Uterus (tissue), 4 donors: ENCODE measurements around the gene DUSP7. TPM values are rescaled to one million over a fixed set of nuclear protein-coding genes. Genes with fewer than 3 reads are reported as not detected.

Experiments used
- DNase-seq, 2 donors: peaks; one replicate each; pipeline ENCODE4 v3.0.0-alpha.2; 2019 to 2020
- H3K27ac ChIP-seq, 2 donors: fragments of 200-600 bp; sonication (generic); 1 replicate in 1 of 2; 2 replicates in 1 of 2; pipeline ENCODE4 v1.5.1; 2016 to 2018
- H3K27me3 ChIP-seq, 2 donors: fragments of 200-600 bp; sonication (generic); one replicate each; pipeline ENCODE4 v1.5.1; 2018 to 2019; ENCODE audit warnings: control low read depth in 1 of 2
- H3K36me3 ChIP-seq, 2 donors: fragments of 200-600 bp; sonication (generic); one replicate each; pipeline ENCODE4 v1.5.1; 2019; ENCODE audit warnings: control low read depth in 1 of 2
- H3K4me1 ChIP-seq, 2 donors: fragments of 200-600 bp; sonication (generic); one replicate each; pipeline ENCODE4 v1.5.1; 2018 to 2019; ENCODE audit warnings: control low read depth in 1 of 2
- H3K4me3 ChIP-seq, 2 donors: fragments of 200-600 bp; sonication (generic); 1 replicate in 1 of 2; 2 replicates in 1 of 2; pipeline ENCODE4 v1.5.1; 2018 to 2019; ENCODE audit warnings: mild to moderate bottlenecking in 1 of 2
- H3K9me3 ChIP-seq, 2 donors: fragments of 200-600 bp; sonication (generic); one replicate each; pipeline ENCODE4 v1.5.1; 2019; ENCODE audit warnings: control low read depth in 1 of 2
- CTCF ChIP-seq, 4 experiments: fragments of 200-600 bp in 2 of 4; fragments of 450-650 bp in 2 of 4; sonication (generic) in 2 of 4; IDR thresholded peaks; one replicate each; pipeline ENCODE4 v1.5.1; 2016 to 2019; ENCODE audit warnings: antibody characterized with exemption in 4 of 4, mild to moderate bottlenecking in 2 of 4, moderate library complexity in 1 of 4
- POLR2A ChIP-seq, 2 donors: fragments of 450-650 bp; IDR thresholded peaks; one replicate each; pipeline ENCODE4 v1.6.1; 2016; ENCODE audit warnings: antibody characterized with exemption in 2 of 2, mild to moderate bottlenecking in 1 of 2, moderate library complexity in 1 of 2
- intact Hi-C: fragments of 100-400 bp; cut with DNase I; formaldehyde crosslinking; loops from one replicate; pipeline ENCODE4 v1.15.1; 2023; ENCODE audit warnings: low total_unique reads
- total RNA-seq, 4 donors: library from RNA; depleted of rRNA in 3 of 4; stranded (reverse); fragments of >200 nt in 3 of 4; gene quantifications; one replicate each; pipeline versions ENCODE4 v1.1.0 to v1.2.4, GENCODE V29; 2014 to 2023
- donor health status: DM: yes; HTN: yes; CAD: no.

The DUSP7 gene
- total RNA-seq, 4 donors from 2014 or later = 5.6 to 39.1 (median 12.3) TPM

DNA sequence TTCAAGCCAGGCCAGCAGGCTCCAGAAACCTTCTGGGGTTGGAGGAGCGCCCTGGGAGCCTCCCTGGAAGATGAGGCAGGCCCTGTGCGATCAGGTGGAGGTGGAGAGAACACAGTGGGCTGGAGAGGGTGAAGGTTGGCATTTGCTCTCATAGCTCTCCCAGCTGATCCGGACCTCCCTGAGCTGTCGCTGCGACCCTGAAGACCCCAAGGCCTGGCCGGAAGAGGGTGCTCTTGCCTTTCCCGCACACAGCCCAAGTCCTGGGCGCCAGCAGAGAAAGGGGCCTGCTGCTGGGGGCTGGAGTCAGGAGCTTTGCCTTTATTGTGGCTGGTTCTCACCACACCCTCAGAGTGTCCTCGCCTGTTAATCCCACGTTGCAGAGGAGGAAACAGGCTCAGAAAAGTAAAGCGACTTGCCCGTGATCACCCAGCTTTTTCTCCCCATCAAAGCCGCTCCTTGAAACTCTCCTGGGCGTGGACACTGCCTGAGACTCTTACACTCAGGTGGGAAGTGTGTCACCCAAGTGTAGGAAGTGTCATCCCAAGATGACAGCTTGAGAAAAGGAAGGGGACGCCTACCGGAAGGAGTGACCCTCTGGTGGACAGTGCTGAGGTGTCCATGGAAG lies 52.1 kb downstream of the DUSP7 start:
- peak overlapping the region in 1 of 2 donors; percentile 36 for H3K27ac ChIP-seq
- DNase-seq = peak in 1 of 2 donors; percentile 65
- intact Hi-C loops = loop anchor here (5.0 to 10.0 kb wide), 2 partner anchors 48 to 341 kb away; no protein-coding TSS in a partner anchor

GRCh38 chr3:52002748-52003147 lies 53.6 kb downstream of the DUSP7 start:
- no peaks in the 10 kb centered on the region for H3K27me3 ChIP-seq
- H3K4me3 ChIP-seq = no peak overlapping the region
- DNase-seq = no peak
- H3K36me3 ChIP-seq = no peaks in the 10 kb centered on the region
- peaks cover 0 to 12% of the 10 kb centered on the region in 2 donors for H3K4me1 ChIP-seq
- TF ChIP-seq POLR2A (IDR thresholded peaks at IDR 0.05) = no peak
- TF ChIP-seq CTCF (IDR thresholded peaks at IDR 0.05) = no peak
- no peak overlapping the region for H3K27ac ChIP-seq
- intact Hi-C loops = loop anchor here (5.0 to 10.0 kb wide), 2 partner anchors 50 to 342 kb away; no protein-coding TSS in a partner anchor
- no peaks in the 10 kb centered on the region for H3K9me3 ChIP-seq

More for the DNA sequence above, 52.1 kb downstream of the DUSP7 start:
- H3K36me3 ChIP-seq = no peaks in the 10 kb centered on the region
- no peak for TF ChIP-seq POLR2A (IDR thresholded peaks at IDR 0.05)
- peak; percentile 48 to 68 (median 59) for TF ChIP-seq CTCF (IDR thresholded peaks at IDR 0.05)
- no peak overlapping the region for H3K4me3 ChIP-seq
- no peaks in the 10 kb centered on the region for H3K9me3 ChIP-seq
- H3K27me3 ChIP-seq = no peaks in the 10 kb centered on the region
- H3K4me1 ChIP-seq = peaks cover 0 to 12% of the 10 kb centered on the region in 2 donors

DNA sequence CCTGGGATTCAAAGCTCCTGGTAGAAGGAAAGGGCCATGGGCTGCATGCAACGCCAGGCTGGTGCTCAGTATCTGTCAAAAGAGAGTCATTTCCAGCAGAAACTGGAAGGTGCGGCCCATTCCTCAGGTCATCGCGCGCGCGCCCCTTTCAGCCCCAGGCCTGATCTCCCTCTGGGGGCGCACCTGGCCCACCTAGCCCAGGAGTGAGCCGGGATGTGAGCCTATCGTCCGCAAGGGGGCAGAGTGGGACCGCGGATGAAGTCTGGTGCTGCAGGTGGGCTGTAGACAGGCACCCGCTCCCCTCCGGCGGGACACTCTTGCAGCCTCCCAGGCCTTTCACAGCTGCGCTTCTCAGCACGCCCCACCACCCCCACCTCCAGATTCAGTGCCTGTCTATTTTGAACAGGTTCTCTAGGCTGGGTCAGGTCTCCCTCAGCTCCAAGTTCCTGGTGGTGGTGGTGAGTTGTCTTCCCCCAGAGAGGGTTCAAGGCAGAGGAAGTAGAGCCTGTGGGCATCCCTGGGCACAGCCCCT lies 54.9 kb downstream of the DUSP7 start:
- no peaks in the 10 kb centered on the region for H3K27me3 ChIP-seq
- intact Hi-C loops = loop anchor here (2.0 to 10.0 kb wide), 3 partner anchors 51 to 343 kb away; no protein-coding TSS in a partner anchor
- DNase-seq = peak; percentile 79 to 80
- no peak overlapping the region for H3K27ac ChIP-seq
- peaks cover 0 to 12% of the 10 kb centered on the region in 2 donors for H3K4me1 ChIP-seq
- H3K9me3 ChIP-seq = no peaks in the 10 kb centered on the region
- TF ChIP-seq POLR2A (IDR thresholded peaks at IDR 0.05) (peak in 1 of 2 donors; percentile 20), CTCF (IDR thresholded peaks at IDR 0.05) (peak; percentile 95 to 97 (median 96))
- H3K4me3 ChIP-seq = no peak overlapping the region
- H3K36me3 ChIP-seq = no peaks in the 10 kb centered on the region

- DNase-seq = no peak
- TF ChIP-seq POLR2A (IDR thresholded peaks at IDR 0.05) (no peak), CTCF (IDR thresholded peaks at IDR 0.05) (no peak)
Measured at GRCh38 chr3:51999846-52000245, 56.5 kb downstream of the DUSP7 start.

More at GRCh38 chr3:51999846-52000245, 56.5 kb downstream of the DUSP7 start:
- Histone ChIP-seq H3K27me3 (no peaks in the 10 kb centered on the region), H3K9me3 (no peaks in the 10 kb centered on the region), H3K27ac (no peak overlapping the region), H3K36me3 (no peaks in the 10 kb centered on the region), H3K4me3 (no peak overlapping the region), H3K4me1 (peaks cover 0 to 2% of the 10 kb centered on the region in 2 donors)
- intact Hi-C loops = loop anchor here (2.0 to 10.0 kb wide), 3 partner anchors 52 to 345 kb away; no protein-coding TSS in a partner anchor

Other genes with a start within 250 kb of the DUSP7 start
- not detected for gene IQCF2, start 195.0 kb downstream of the DUSP7 start, total RNA-seq
- gene IQCF5, start 181.0 kb downstream of the DUSP7 start, total RNA-seq = not detected
- gene IQCF1, start 153.2 kb downstream of the DUSP7 start, total RNA-seq = not detected
- 10 to 100 TPM in 2 of 4 donors, 1 to 10 TPM in 2; 4.4 to 20.5 (median 11.6) TPM for gene RRP9, start 114.7 kb downstream of the DUSP7 start, total RNA-seq
- gene PARP3, start 114.2 kb downstream of the DUSP7 start, total RNA-seq = 10 to 100 TPM in 2 of 4 donors, 1 to 10 TPM in 2; 5.1 to 22.4 (median 11.4) TPM
- 1 to 10 TPM in 1 of 4 donors, under 1 TPM in 2, not detected in 1; 0.28 to 8.2 (median 0.34) TPM for gene GPR62, start 101.2 kb downstream of the DUSP7 start, total RNA-seq
- gene PCBP4, start 89.1 kb downstream of the DUSP7 start, total RNA-seq = 100 to 1,000 TPM in 2 of 4 donors, 10 to 100 TPM in 2; 39.7 to 261 (median 159) TPM
- gene ABHD14B, start 82.5 kb downstream of the DUSP7 start, total RNA-seq = 10 to 100 TPM; 15.6 to 52.4 (median 39.6) TPM
- gene ABHD14A, start 81.5 kb downstream of the DUSP7 start, total RNA-seq = 10 to 100 TPM in 2 of 4 donors, 1 to 10 TPM in 2; 1.8 to 16.6 (median 10.5) TPM
- gene ACY1, start 73.0 kb downstream of the DUSP7 start, total RNA-seq = 10 to 100 TPM in 2 of 4 donors, 1 to 10 TPM in 1, not detected in 1; 1.3 to 19.0 (median 12.4) TPM
- gene RPL29, start 60.7 kb downstream of the DUSP7 start, total RNA-seq = 1,000 to 10,000 TPM in 3 of 4 donors, 100 to 1,000 TPM in 1; 696 to 2,362 (median 1,238) TPM
- gene POC1A, start 97.9 kb upstream of the DUSP7 start, total RNA-seq = 1 to 10 TPM in 3 of 4 donors, not detected in 1; 1.1 to 4.8 (median 4.7) TPM
- 10 to 100 TPM in 3 of 4 donors, 1 to 10 TPM in 1; 4.9 to 56.2 (median 36.2) TPM for gene ALAS1, start 141.6 kb upstream of the DUSP7 start, total RNA-seq
- 1 to 10 TPM in 1 of 4 donors, under 1 TPM in 1, not detected in 2; 0.14 to 1.5 TPM for gene TLR9, start 169.1 kb upstream of the DUSP7 start, total RNA-seq
- gene TWF2, start 182.6 kb upstream of the DUSP7 start, total RNA-seq = 100 to 1,000 TPM in 1 of 4 donors, 10 to 100 TPM in 3; 45.9 to 105 (median 50.2) TPM
- 10 to 100 TPM; 23.9 to 32.3 (median 31.5) TPM for gene PPM1M, start 189.2 kb upstream of the DUSP7 start, total RNA-seq
- 100 to 1,000 TPM in 1 of 4 donors, 10 to 100 TPM in 3; 24.6 to 128 (median 70.3) TPM for gene WDR82, start 222.1 kb upstream of the DUSP7 start, total RNA-seq
- gene GLYCTK, start 231.3 kb upstream of the DUSP7 start, total RNA-seq = 10 to 100 TPM in 3 of 4 donors, 1 to 10 TPM in 1; 3.8 to 15.1 (median 10.8) TPM